Uterus (tissue), 4 donors: ENCODE measurements around the gene INPP1. TPM values are rescaled to one million over a fixed set of nuclear protein-coding genes. Genes with fewer than 3 reads are reported as not detected.
A peak's percentile ranks its signal among the peaks of the same experiment; 100 is the strongest.
"Not testable (repeated sequence)": the region's sequence is repeated elsewhere in the genome, so short reads cannot be mapped to it uniquely, and the experiment has no call there.

ENCODE experiments used
- DNase-seq, 2 donors: peaks; one replicate each; pipeline ENCODE4 v3.0.0-alpha.2; 2019 to 2020
- H3K27ac ChIP-seq, 2 donors: fragments of 200-600 bp; sonication (generic); 1 replicate in 1 of 2; 2 replicates in 1 of 2; pipeline ENCODE4 v1.5.1; 2016 to 2018
- H3K27me3 ChIP-seq, 2 donors: fragments of 200-600 bp; sonication (generic); one replicate each; pipeline ENCODE4 v1.5.1; 2018 to 2019; ENCODE audit warnings: control low read depth in 1 of 2
- H3K36me3 ChIP-seq, 2 donors: fragments of 200-600 bp; sonication (generic); one replicate each; pipeline ENCODE4 v1.5.1; 2019; ENCODE audit warnings: control low read depth in 1 of 2
- H3K4me1 ChIP-seq, 2 donors: fragments of 200-600 bp; sonication (generic); one replicate each; pipeline ENCODE4 v1.5.1; 2018 to 2019; ENCODE audit warnings: control low read depth in 1 of 2
- H3K4me3 ChIP-seq, 2 donors: fragments of 200-600 bp; sonication (generic); 1 replicate in 1 of 2; 2 replicates in 1 of 2; pipeline ENCODE4 v1.5.1; 2018 to 2019; ENCODE audit warnings: mild to moderate bottlenecking in 1 of 2
- H3K9me3 ChIP-seq, 2 donors: fragments of 200-600 bp; sonication (generic); one replicate each; pipeline ENCODE4 v1.5.1; 2019; ENCODE audit warnings: control low read depth in 1 of 2
- CTCF ChIP-seq, 4 experiments: fragments of 200-600 bp in 2 of 4; fragments of 450-650 bp in 2 of 4; sonication (generic) in 2 of 4; IDR thresholded peaks; one replicate each; pipeline ENCODE4 v1.5.1; 2016 to 2019; ENCODE audit warnings: antibody characterized with exemption in 4 of 4, mild to moderate bottlenecking in 2 of 4, moderate library complexity in 1 of 4
- POLR2A ChIP-seq, 2 donors: fragments of 450-650 bp; IDR thresholded peaks; one replicate each; pipeline ENCODE4 v1.6.1; 2016; ENCODE audit warnings: antibody characterized with exemption in 2 of 2, mild to moderate bottlenecking in 1 of 2, moderate library complexity in 1 of 2
- intact Hi-C: fragments of 100-400 bp; cut with DNase I; formaldehyde crosslinking; loops from one replicate; pipeline ENCODE4 v1.15.1; 2023; ENCODE audit warnings: low total_unique reads
- total RNA-seq, 4 donors: library from RNA; depleted of rRNA in 3 of 4; stranded (reverse); fragments of >200 nt in 3 of 4; gene quantifications; one replicate each; pipeline versions ENCODE4 v1.1.0 to v1.2.4, GENCODE V29; 2014 to 2023
- donor health status: DM: yes; HTN: yes; CAD: no.

Gene INPP1
- 10 to 100 TPM in 3 of 4 donors, 1 to 10 TPM in 1; 2.1 to 40.2 (median 23.5) TPM for total RNA-seq

- Histone ChIP-seq H3K4me1 (no peaks in the 10 kb centered on the region), H3K4me3 (peak within 1 kb of the TSS; percentile 68 to 86), H3K36me3 (no peaks in the 10 kb centered on the region), H3K27me3 (no peaks in the 10 kb centered on the region), H3K27ac (peak within 1 kb of the TSS; percentile 95 to 96), H3K9me3 (no peaks in the 10 kb centered on the region)
- intact Hi-C loops = no loop called here
- peak; percentile 74 to 77 for DNase-seq
- peak; percentile 59 to 78 for TF ChIP-seq POLR2A (IDR thresholded peaks at IDR 0.05)
- TF ChIP-seq CTCF (IDR thresholded peaks at IDR 0.05) = no peak
Observed at GRCh38 chr2:190343536-190344275, at the start of gene INPP1. TSS of gene INPP1 (plus strand) at chr2:190343589. CDS start at chr2:190360103, 16,514 bp downstream.

GRCh38 chr2:190297880-190298279 lies 45.5 kb upstream of the INPP1 start:
- DNase-seq, H3K27ac ChIP-seq, H3K4me3 ChIP-seq, H3K36me3 ChIP-seq, H3K27me3 ChIP-seq, intact Hi-C loops, H3K4me1 ChIP-seq, H3K9me3 ChIP-seq: not testable (repeated sequence)

- TF ChIP-seq CTCF (IDR thresholded peaks at IDR 0.05) = no peak
- no peak for TF ChIP-seq POLR2A (IDR thresholded peaks at IDR 0.05)
- H3K36me3 ChIP-seq = no peaks in the 10 kb centered on the region
- intact Hi-C loops = no loop called here
- no peaks in the 10 kb centered on the region for H3K9me3 ChIP-seq
- DNase-seq = no peak
- no peaks in the 10 kb centered on the region for H3K4me1 ChIP-seq
- no peak overlapping the region for H3K27ac ChIP-seq
- no peak overlapping the region for H3K4me3 ChIP-seq
- no peaks in the 10 kb centered on the region for H3K27me3 ChIP-seq
Observed at GRCh38 chr2:190301032-190301431, 42.4 kb upstream of the INPP1 start.

GRCh38 chr2:190302052-190302451 lies 41.3 kb upstream of the INPP1 start:
- no peak for TF ChIP-seq POLR2A (IDR thresholded peaks at IDR 0.05)
- no peak for TF ChIP-seq CTCF (IDR thresholded peaks at IDR 0.05)
- Histone ChIP-seq H3K4me1 (no peaks in the 10 kb centered on the region), H3K36me3 (no peaks in the 10 kb centered on the region), H3K4me3 (no peak overlapping the region), H3K27me3 (no peaks in the 10 kb centered on the region), H3K27ac (no peak overlapping the region), H3K9me3 (no peaks in the 10 kb centered on the region)
- no peak for DNase-seq
- intact Hi-C loops = no loop called here

- Histone ChIP-seq H3K27me3 (no peaks in the 10 kb centered on the region), H3K4me3 (no peak overlapping the region), H3K9me3 (no peaks in the 10 kb centered on the region), H3K27ac (no peak overlapping the region), H3K36me3 (no peaks in the 10 kb centered on the region), H3K4me1 (no peaks in the 10 kb centered on the region)
- TF ChIP-seq CTCF (IDR thresholded peaks at IDR 0.05) (no peak), POLR2A (IDR thresholded peaks at IDR 0.05) (no peak)
- intact Hi-C loops = no loop called here
- no peak for DNase-seq
Observed at GRCh38 chr2:190303647-190304046, 39.7 kb upstream of the INPP1 start.
